B cell (primary cell): ENCODE results near the gene ARID4B.

Experiments used
- CTCF ChIP-seq: fragments of 200-600 bp; IDR thresholded peaks from one replicate; pipeline ENCODE4 v1.8.0; 2022; ENCODE audit warnings: antibody characterized with exemption, mild to moderate bottlenecking
- EZH2 ChIP-seq: IDR thresholded peaks from 2 replicates; pipeline ENCODE4 v1.6.1; 2012; ENCODE audit warnings: borderline replicate concordance, low read depth, mild to moderate bottlenecking, moderate library complexity, low read length; ENCODE audit not compliant: insufficient read depth, poor library complexity, severe bottlenecking

- TF ChIP-seq EZH2 (no peak), CTCF (no peak)
Measured at GRCh38 chr1:235304549-235305451, 23.2 kb downstream of the ARID4B start.
